ENCODE data around the gene COL27A1. TPM values are rescaled to one million over a fixed set of nuclear protein-coding genes. Genes with fewer than 3 reads are reported as not detected.
A peak's percentile ranks its signal among the peaks of the same experiment; 100 is the strongest.

The COL27A1 gene
- total RNA-seq, 1 donor from 2014 or later, result 1.0 TPM

GRCh38 chr9:114285166-114285867 is 130.0 kb downstream of the COL27A1 start:
- peak in 1 of 2 donors; percentile 76 for DNase-seq (ENCODE audit: low read depth in 2 of 2)

DNA sequence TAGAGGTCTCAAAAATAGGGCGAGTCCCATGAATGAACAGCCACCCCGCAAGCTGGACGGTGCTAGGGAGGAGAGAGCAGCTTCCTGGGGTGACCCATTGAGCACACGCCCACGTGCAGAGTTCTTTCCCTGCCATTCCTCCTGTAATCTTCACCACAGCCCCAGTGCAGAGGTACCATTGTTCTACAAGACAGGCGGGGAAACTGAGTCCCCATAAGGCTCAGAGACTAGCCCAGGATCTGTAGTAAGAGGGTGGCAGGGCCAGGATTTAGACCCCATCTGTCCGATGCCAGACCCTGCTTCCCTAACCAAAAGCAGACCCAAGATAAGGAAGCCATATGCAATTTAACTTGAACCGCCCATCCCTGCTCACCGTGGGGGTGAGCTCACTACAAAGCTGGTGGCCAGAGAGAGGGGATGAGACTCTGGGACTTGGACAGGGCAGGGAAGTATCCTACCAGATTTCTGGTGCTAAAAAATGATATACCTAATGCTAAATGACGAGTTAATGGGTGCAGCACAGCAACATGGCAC is 130.9 kb downstream of the COL27A1 start:
- no peak for DNase-seq (ENCODE audit: low read depth in 2 of 2)

GRCh38 chr9:114287001-114287762 is 131.8 kb downstream of the COL27A1 start:
- peak in 1 of 2 donors; percentile 23 for DNase-seq (ENCODE audit: low read depth in 2 of 2)

- DNase-seq (ENCODE audit: low read depth in 2 of 2), result no peak
These were observed 132.4 kb downstream of the COL27A1 start for GRCh38 chr9:114287763-114288192.

- peak in 1 of 2 donors; percentile 61 for DNase-seq (ENCODE audit: low read depth in 2 of 2)
These were observed 133.1 kb downstream of the COL27A1 start for GRCh38 chr9:114288193-114289091.

- DNase-seq (ENCODE audit: low read depth in 2 of 2), result no peak
These were observed 133.8 kb downstream of the COL27A1 start for GRCh38 chr9:114289106-114289505.

GRCh38 chr9:114289571-114290481 is 134.5 kb downstream of the COL27A1 start:
- DNase-seq (ENCODE audit: low read depth in 2 of 2), result no peak

GRCh38 chr9:114290561-114290986 is 135.2 kb downstream of the COL27A1 start:
- no peak for DNase-seq (ENCODE audit: low read depth in 2 of 2)

DNA sequence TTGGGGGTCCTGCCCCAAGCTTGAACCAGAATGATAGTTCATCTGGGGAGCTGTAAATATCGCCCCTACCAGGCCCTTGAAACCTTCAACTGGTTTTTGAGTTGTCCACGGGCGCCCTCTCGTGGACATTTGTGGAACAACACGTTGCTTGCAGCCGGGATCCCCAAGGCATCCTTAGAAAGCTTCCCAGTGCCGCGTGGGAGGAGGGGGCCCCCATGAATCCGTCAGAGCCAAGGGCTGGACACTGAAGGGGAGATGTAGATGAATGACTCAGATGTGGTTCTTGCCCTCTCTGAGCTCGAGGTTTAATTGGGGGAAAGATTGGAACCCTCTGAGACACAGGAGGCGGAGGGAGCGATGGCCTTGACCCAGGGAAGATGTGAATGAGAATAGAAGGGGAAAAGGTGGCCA is 135.7 kb downstream of the COL27A1 start:
- DNase-seq (ENCODE audit: low read depth in 2 of 2), result peak in 1 of 2 donors; percentile 70

- no peak for DNase-seq (ENCODE audit: low read depth in 2 of 2)
These were observed 136.7 kb downstream of the COL27A1 start for GRCh38 chr9:114291886-114292590.

DNA sequence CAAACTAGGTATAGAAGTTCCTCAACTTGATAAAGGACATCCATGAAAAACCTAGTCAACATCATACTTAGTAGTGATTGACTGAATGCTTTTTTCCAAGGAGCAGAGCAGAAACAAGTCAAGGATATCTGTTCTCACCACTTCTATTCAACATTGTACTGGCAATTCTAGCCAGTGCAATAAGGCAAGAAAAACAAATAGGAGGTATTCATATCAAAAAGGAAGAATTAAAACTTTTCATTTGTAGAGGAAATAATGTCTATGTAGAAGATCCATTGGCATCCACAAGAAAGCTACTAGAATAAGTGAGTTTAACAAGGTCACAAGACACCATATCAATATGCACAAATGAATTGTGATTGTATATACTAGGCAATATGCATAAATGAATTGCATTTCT is 139.3 kb downstream of the COL27A1 start:
- DNase-seq (ENCODE audit: low read depth in 2 of 2), result no peak

DNA sequence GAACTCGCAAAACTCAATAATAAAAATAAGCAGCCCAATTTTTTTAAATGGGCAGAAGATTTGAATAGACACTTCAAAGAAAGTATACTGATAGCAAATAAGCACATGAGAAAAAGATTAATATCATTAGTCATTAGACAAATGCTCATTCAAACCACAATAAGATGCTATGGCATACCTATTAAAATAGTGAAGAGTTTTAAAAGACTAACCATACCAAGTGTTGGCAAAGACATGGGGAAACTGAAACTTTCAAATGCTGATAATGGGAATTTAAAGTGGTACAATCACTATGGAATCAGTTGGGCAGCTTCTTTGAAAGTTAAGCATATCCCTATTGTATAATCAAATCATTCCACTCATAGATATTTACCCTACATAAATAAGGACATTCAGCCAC is 141.0 kb downstream of the COL27A1 start:
- no peak for DNase-seq (ENCODE audit: low read depth in 2 of 2)

DNA sequence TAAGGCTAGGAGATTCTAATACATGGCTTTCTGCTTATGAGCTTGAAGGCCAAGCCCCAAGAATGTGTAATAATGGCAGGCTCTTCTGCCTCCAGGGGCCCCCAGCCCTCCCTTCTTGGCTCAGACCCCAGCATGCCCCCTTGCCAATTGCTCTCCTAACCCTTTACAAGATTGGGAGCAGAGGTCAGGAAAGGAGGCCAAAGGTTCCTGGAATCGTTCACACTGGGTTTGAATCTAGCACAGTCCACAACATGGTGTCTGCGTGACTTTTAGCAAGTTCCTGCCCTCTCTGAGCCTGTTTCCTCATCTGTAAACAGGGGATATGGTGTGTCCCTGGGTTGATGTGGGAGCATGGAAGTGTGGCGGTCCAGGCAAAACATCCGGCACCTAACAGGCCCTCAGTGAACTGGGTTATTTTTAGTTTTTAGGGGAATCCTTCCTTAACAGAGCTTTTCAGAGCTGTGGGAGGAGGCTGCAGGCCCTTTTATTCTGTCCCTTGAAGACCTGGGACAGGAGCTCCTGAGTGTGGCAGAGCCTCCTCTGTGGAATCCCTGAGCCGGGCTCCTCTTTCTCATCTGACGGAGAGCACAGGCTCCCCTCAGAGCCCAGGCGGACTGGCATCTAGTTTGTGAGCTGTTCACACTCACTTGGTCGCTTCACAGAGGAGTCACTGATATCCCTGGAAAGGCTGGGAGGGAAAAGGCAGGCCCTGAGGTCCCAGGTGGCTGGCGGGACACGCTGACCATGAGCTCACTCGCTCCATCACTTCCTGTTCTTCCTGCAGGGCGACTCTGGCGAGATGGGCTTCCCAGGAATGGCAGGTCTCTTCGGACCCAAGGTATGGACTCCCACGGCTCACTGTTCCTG is 144.2 kb downstream of the COL27A1 start:
- DNase-seq (ENCODE audit: low read depth in 2 of 2), result no peak

DNA sequence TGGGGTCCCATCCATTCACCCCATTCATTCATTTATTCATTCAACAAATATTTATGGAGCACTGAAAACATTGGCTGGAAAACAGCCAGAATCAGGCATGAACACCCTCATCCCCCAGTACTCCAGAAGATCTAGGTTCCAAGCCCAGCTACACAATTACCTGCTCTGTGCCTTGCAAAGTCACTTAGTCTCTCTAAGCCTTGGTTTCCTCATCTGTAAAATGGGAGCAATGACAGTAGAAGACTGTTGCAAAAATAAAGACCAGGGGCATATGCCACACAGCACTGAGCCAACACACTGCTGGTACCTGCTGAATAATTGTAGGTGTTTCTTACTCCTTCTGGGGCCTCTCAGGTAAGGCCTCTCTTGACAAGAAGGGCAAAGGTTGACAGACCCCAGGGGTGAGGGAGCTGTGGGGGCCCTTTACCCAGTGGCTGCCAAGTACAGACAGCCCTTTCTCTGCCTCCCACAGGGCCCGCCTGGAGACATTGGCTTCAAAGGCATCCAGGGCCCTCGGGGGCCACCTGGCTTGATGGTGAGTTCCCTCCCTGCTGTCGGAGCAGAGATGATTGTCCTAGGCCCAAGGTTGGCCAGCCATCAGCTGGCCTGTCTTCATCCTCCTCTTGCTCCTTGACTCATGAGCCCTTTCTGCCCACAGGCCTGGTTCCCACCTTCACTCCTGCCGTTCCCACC is 145.0 kb downstream of the COL27A1 start:
- DNase-seq (ENCODE audit: low read depth in 2 of 2), result no peak

DNA sequence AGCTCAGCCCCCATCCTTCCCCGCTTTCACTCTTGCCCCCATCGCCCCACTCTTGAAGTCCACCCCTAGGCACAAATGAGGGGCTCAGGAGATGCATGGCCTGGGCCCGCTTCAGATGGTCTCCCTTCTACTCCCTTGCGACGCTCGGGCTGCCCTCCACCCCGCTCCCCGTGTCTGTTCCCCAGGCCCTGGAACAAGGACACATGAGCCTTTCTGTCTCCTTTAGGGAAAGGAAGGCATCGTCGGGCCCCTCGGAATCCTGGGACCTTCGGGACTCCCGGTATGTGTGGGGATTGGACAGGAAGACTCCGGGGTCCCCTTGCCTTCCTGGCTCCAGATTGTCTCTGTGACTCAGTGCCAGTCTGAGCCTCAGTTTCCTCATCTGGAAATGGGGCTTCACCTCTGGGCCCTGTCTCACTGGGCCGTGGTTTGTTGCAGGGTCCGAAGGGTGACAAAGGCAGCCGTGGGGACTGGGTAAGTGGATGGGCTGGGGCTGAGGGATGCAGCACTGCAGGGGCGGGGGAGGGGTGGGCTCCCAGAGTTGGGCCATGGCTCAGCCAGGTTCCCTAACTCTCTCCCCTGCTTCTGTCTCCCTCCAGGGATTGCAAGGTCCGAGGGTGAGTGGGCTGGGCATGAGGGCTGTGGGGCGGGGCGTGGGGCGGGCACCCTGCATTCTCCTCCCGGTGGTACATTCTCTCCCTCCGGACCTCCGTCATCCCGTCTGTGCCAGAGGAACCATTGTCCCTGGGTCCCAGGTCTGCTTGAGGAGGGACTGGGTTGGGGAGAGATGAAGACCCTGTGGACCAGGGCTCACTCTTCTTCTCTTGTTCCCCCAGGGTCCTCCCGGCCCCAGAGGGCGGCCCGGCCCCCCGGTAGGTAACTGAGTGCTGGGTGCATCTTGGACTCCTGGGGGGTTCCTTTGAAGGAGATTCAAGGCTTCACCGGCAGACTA is 145.8 kb downstream of the COL27A1 start:
- DNase-seq (ENCODE audit: low read depth in 2 of 2), result no peak

DNA sequence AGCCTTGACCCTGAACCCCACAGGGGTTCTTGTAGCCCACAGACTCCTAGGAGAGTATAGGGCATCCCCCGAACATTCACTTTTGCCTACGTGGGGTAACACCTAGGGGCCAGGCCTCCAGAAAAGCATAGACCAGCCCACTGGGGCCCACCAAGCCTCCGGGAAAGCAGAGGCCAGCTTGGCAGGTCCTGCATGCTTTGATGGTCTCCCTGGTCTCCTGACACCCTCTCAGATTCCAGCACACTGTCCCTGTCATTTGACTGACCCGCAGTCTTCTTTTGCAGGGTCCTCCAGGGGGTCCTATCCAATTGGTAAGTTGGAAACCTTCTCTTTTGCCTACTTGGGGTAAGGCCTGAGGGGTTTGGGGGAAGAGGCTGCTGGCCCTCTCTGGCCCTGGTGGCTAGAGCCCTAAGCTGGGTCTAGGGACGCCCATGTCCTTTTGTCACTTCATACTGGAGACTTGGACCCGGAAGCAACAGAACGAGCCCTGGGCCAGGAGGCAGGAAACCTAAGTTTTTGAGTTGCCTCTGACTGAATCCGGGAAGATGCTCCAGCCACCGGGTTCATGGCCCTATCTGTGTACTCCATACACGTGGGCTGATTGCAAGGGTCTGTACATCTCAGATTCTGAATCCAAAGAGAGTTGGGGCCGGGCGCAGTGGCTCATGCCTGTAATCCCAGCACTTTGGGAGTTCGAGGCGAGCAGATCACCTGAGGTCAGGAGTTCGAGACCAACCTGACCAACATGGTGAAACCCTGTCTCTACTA is 146.6 kb downstream of the COL27A1 start:
- DNase-seq (ENCODE audit: low read depth in 2 of 2), result no peak
